IPS-15b (cell line): ENCODE measurements around the gene STARD9.

Source experiments
- H3K27me3 ChIP-seq: one replicate; pipeline ENCODE4 v1.6.1; 2013; ENCODE audit warnings: low read length; ENCODE audit not compliant: control insufficient read depth, insufficient read depth
- H3K36me3 ChIP-seq: one replicate; pipeline ENCODE4 v1.6.1; 2013; ENCODE audit warnings: low read length; ENCODE audit not compliant: control insufficient read depth, insufficient read depth
- H3K4me1 ChIP-seq: one replicate; pipeline ENCODE4 v1.6.1; 2013; ENCODE audit warnings: mild to moderate bottlenecking, low read length; ENCODE audit not compliant: control insufficient read depth, insufficient read depth
- H3K4me3 ChIP-seq: one replicate; pipeline ENCODE4 v1.5.1; 2013; ENCODE audit warnings: low read depth, low read length
- H3K9ac ChIP-seq: one replicate; pipeline ENCODE4 v1.6.1; 2013; ENCODE audit warnings: low read depth, mild to moderate bottlenecking, low read length
- H3K9me3 ChIP-seq: one replicate; pipeline ENCODE4 v1.6.1; 2013; ENCODE audit warnings: mild to moderate bottlenecking, low read length; ENCODE audit not compliant: control insufficient read depth, insufficient read depth

The STARD9 gene

DNA sequence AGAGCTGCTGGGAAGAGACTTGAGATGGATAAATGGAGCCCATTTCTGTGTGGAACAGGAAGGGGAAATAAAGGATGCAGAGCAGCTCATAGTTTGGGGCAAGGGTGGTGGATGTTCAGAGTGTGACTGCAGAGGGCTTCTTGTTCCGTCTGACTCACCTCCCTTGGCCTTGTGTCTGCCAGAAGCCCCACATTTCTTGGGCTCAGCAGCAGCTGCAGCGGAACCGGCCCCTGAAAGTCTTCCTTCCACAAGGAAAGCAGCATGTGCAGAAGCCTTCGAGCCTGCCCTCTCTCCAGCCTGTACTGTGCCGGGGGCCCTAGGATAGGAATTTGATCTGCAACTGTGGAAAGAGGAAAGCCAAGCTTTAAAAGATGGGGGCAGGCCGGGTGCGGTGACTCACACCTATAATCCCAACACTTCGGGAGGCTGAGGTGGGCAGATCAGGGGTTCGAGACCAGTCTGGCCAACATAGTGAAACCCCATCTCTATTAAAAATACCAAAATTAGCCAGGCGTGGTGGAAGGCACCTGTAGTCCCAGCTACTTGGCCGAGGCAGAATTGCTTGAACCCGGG lies 150.0 kb downstream of the STARD9 start:
- Histone ChIP-seq H3K36me3 (peaks cover 41% of the 10 kb centered on the region), H3K4me1 (peaks cover 9% of the 10 kb centered on the region), H3K27me3 (no peaks in the 10 kb centered on the region), H3K4me3 (no peak overlapping the region), H3K9me3 (no peaks in the 10 kb centered on the region), H3K9ac (no peak overlapping the region)

GRCh38 chr15:42726114-42726513 lies 150.7 kb downstream of the STARD9 start:
- no peaks in the 10 kb centered on the region for H3K27me3 ChIP-seq
- H3K4me1 ChIP-seq, result peaks cover 9% of the 10 kb centered on the region
- H3K9me3 ChIP-seq, result no peaks in the 10 kb centered on the region
- H3K9ac ChIP-seq, result no peak overlapping the region
- H3K4me3 ChIP-seq, result no peak overlapping the region
- peaks cover 47% of the 10 kb centered on the region for H3K36me3 ChIP-seq

GRCh38 chr15:42727750-42728381 lies 152.5 kb downstream of the STARD9 start:
- H3K9me3 ChIP-seq, result no peaks in the 10 kb centered on the region
- H3K36me3 ChIP-seq, result peaks cover 63% of the 10 kb centered on the region

DNA sequence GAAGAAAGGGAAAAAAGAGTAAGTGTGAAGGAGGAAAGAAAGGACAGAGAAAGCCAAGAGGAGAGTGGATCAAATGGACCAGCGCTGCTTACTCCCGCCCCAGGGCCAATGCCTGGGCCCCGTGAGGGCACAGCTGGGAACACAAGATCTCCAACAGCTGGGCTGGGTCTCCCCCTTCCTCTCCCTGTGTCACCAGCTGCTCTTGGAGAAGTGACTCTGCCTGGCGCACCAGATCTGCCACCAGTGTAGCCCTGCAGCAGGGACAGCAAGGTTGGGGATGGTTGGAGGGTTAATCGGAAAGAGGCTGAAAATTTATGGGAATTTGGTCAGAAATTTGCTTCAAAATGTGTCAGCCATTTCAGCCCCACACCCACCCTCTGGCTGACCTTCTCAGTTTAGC lies 153.2 kb downstream of the STARD9 start:
- Histone ChIP-seq H3K4me1 (peaks cover 9% of the 10 kb centered on the region), H3K9me3 (no peaks in the 10 kb centered on the region), H3K9ac (no peak overlapping the region), H3K4me3 (no peak overlapping the region), H3K36me3 (peaks cover 62% of the 10 kb centered on the region), H3K27me3 (no peaks in the 10 kb centered on the region)

More at GRCh38 chr15:42727750-42728381, 152.5 kb downstream of the STARD9 start:
- Histone ChIP-seq H3K4me1 (peaks cover 9% of the 10 kb centered on the region), H3K4me3 (no peak overlapping the region), H3K27me3 (no peaks in the 10 kb centered on the region), H3K9ac (no peak overlapping the region)

DNA sequence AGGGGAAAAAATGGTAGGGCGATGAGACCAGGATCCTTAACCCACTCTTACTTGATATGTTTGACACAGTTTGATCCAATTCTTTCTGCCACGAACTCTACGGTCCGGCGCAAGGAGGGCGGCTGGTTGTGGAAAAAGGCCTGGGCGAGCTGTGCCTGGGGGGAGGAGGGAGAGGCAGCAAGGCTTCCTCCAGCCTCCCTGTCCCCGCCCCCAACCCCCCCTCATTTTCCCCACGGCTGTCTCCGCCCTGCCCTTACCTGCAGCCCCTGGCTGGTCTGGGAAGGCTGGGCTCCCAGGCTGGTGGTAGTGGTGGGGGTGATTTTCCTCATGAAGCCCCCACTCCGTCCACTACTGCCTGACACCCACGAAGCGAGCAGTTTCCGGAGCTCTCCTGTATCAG lies 153.6 kb downstream of the STARD9 start:
- Histone ChIP-seq H3K36me3 (peaks cover 62% of the 10 kb centered on the region), H3K9me3 (no peaks in the 10 kb centered on the region), H3K4me3 (no peak overlapping the region), H3K4me1 (peaks cover 9% of the 10 kb centered on the region), H3K27me3 (no peaks in the 10 kb centered on the region), H3K9ac (no peak overlapping the region)

GRCh38 chr15:42729409-42729808 lies 154.0 kb downstream of the STARD9 start:
- Histone ChIP-seq H3K36me3 (peaks cover 59% of the 10 kb centered on the region), H3K4me3 (no peak overlapping the region), H3K27me3 (no peaks in the 10 kb centered on the region), H3K9ac (no peak overlapping the region), H3K9me3 (no peaks in the 10 kb centered on the region), H3K4me1 (peaks cover 9% of the 10 kb centered on the region)

DNA sequence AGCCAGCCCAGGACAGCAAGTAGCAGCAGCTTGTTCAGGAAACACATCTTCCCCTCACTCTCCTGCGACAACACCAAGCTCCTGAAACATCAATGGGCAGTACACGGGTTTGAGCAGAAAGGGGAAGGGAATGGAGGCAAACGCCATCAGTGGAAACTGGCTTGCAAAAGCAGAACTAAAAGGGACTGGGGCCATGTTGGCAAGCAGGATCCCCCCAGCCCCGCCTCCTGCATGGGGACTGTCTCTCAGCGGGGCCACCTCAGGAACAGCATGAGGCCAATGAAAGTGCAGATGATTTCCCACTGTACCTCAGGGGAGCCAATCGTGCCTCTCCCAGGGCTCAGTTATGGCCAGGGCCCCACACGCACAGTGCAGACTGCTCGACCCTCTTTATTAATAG lies 154.7 kb downstream of the STARD9 start:
- H3K9me3 ChIP-seq, result no peaks in the 10 kb centered on the region
- H3K4me3 ChIP-seq, result no peak overlapping the region
- peaks cover 52% of the 10 kb centered on the region for H3K36me3 ChIP-seq
- H3K4me1 ChIP-seq, result peaks cover 9% of the 10 kb centered on the region
- H3K27me3 ChIP-seq, result no peaks in the 10 kb centered on the region
- no peak overlapping the region for H3K9ac ChIP-seq

GRCh38 chr15:42730536-42730935 lies 155.1 kb downstream of the STARD9 start:
- peaks cover 9% of the 10 kb centered on the region for H3K4me1 ChIP-seq
- H3K27me3 ChIP-seq, result no peaks in the 10 kb centered on the region
- no peaks in the 10 kb centered on the region for H3K9me3 ChIP-seq
- no peak overlapping the region for H3K4me3 ChIP-seq
- H3K36me3 ChIP-seq, result peaks cover 50% of the 10 kb centered on the region
- no peak overlapping the region for H3K9ac ChIP-seq

- Histone ChIP-seq H3K36me3 (peaks cover 46% of the 10 kb centered on the region), H3K27me3 (no peaks in the 10 kb centered on the region), H3K9ac (no peak overlapping the region), H3K4me1 (peaks cover 9% of the 10 kb centered on the region), H3K9me3 (no peaks in the 10 kb centered on the region), H3K4me3 (no peak overlapping the region)
Observed at GRCh38 chr15:42731461-42731860, 156.1 kb downstream of the STARD9 start.

DNA sequence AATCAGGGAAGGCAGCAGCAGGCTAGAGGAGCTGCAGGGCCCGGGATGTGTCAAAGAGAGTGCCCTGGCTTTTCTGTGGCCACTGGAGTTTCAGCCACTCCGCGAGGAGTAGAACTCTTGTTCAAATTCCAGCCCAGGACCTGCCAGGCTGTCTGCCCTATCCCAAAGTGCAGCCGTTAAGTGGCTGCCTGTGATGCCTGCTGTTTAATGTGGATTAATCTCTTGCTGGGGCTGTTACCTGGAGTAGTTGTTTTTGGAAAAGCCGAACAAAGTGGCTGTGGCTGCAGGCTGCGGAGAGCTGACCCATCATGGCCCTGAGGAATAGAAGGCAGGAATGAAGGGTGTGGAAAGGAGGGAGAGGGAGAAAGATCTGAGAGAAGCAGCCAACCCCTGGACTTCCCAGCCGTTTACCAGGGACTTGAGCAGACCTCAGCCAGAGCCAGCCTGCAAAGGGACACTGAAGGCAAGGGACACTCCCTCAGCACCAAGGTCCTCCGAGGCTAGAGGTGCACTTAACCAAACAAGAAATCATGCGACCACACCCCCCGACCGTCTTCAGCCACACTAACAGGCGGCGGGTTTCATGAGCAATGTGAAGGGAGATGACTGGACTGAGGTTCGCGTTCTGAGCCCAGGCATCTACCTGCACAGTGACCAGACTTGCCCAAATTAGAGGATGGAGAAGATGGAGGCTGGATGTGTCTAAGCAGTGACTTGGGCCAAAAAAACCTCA lies 156.9 kb downstream of the STARD9 start:
- Histone ChIP-seq H3K4me1 (peaks cover 9% of the 10 kb centered on the region), H3K4me3 (no peak overlapping the region), H3K36me3 (peaks cover 41% of the 10 kb centered on the region), H3K9ac (no peak overlapping the region), H3K27me3 (no peaks in the 10 kb centered on the region), H3K9me3 (no peaks in the 10 kb centered on the region)

DNA sequence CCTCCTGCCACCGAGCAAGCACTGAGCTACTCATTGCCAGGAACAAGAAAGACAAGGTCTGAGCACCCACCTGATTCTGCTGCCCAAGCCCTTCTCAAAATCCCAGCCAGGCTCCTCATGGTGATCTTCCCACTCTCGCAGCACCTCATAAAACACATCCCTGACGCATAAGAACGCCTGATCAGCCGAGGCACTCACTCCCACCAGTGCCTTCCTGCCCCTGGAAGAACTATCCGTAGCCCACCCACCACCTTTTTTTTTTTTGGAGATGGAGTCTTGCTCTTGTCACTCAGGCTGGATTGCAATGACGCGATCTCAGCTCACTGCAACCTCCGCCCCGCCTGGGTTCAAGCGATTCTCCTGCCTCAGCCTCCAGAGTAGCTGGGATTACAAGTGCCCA lies 157.6 kb downstream of the STARD9 start:
- peaks cover 41% of the 10 kb centered on the region for H3K36me3 ChIP-seq
- H3K4me1 ChIP-seq, result peaks cover 9% of the 10 kb centered on the region

More for the DNA sequence above, 157.6 kb downstream of the STARD9 start:
- Histone ChIP-seq H3K9me3 (no peaks in the 10 kb centered on the region), H3K4me3 (no peak overlapping the region), H3K27me3 (no peaks in the 10 kb centered on the region), H3K9ac (no peak overlapping the region)
